ENCODE data around the gene ELOA2.

DNA sequence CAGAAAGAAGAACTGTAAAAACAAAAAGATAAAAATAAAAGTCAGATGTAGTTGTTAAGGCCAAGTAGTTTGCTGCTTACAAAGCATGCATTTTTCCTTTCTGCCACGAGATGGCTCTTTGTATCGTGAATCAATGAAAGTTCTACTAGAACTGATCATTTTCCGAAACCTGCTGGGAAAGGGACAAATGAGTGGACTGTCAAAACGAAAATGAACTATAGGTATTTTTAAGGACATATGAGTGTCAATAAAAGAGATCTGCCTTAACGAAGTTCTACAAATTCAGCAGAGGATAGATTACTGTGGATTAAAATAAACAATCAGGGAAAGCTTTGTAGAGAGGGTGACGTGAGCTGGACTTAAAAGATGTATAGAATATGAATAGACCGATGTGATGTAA lies 15.0 kb upstream of the ELOA2 start:
- TF ChIP-seq, protein P1, sequence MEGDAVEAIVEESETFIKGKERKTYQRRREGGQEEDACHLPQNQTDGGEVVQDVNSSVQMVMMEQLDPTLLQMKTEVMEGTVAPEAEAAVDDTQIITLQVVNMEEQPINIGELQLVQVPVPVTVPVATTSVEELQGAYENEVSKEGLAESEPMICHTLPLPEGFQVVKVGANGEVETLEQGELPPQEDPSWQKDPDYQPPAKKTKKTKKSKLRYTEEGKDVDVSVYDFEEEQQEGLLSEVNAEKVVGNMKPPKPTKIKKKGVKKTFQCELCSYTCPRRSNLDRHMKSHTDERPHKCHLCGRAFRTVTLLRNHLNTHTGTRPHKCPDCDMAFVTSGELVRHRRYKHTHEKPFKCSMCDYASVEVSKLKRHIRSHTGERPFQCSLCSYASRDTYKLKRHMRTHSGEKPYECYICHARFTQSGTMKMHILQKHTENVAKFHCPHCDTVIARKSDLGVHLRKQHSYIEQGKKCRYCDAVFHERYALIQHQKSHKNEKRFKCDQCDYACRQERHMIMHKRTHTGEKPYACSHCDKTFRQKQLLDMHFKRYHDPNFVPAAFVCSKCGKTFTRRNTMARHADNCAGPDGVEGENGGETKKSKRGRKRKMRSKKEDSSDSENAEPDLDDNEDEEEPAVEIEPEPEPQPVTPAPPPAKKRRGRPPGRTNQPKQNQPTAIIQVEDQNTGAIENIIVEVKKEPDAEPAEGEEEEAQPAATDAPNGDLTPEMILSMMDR (IDR thresholded peaks at IDR 0.05) = peak; percentile 45 to 51
- no peak for TF ChIP-seq POLR2A (IDR thresholded peaks at IDR 0.05)
- TF ChIP-seq EP300 (IDR thresholded peaks at IDR 0.05) = no peak

Measured in suprapubic skin (tissue), 3 donors.